GM12864 (cell line): ENCODE data around the gene AGRP.
A peak's percentile ranks its signal among the peaks of the same experiment; 100 is the strongest.

Experiments used
- DNase-seq: peaks from one replicate; pipeline ENCODE4 v3.0.0-alpha.2; 2011; ENCODE audit warnings: low read depth
- H3K4me3 ChIP-seq: 2 replicates; pipeline ENCODE4 v1.5.1; 2011; ENCODE audit warnings: mild to moderate bottlenecking, low read depth, low read length, control low read depth
- TF ChIP-seq, protein P1 (sequence below): IDR thresholded peaks from 2 replicates; pipeline ENCODE4 v1.5.1; 2011; ENCODE audit warnings: low read depth, mild to moderate bottlenecking, moderate library complexity, low read length, control low read depth, inconsistent platforms; ENCODE audit errors: missing control alignments

Gene AGRP

DNA sequence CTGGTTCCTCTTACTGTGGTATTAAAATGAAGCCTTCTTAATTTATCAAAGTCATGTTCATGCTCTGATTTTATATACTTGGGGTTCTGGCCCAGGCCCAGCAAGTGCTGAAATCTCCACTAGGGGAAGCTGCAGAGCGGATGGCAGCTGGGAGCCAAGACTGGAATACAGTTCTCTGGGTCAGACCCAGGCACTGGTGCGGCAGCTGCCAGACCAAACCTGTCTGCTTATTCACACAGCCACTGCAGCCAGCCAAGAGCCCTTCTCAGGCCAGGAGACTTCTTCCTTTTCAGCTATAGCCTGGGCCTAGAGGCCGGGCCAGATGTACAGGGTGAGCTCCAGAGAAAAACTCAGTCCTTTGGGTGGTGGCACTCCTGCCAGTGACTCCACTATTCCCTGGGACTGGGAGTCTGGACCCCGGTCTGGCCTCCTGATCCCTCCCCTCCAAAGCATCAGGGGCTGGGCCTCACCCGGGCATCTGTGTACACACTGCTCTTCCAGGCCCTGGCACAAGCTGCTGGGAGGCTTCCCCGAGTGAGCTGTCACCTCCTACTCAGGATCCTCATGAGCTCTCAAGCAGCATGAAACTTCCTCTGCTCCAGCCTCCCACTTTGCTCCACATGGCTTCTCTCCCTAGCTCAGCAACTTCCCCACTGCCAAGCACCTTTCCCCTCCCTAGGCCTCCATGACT is 26.8 kb downstream of the AGRP start:
- no peak for DNase-seq
- H3K4me3 ChIP-seq: no peak overlapping the region
- TF ChIP-seq, protein P1, sequence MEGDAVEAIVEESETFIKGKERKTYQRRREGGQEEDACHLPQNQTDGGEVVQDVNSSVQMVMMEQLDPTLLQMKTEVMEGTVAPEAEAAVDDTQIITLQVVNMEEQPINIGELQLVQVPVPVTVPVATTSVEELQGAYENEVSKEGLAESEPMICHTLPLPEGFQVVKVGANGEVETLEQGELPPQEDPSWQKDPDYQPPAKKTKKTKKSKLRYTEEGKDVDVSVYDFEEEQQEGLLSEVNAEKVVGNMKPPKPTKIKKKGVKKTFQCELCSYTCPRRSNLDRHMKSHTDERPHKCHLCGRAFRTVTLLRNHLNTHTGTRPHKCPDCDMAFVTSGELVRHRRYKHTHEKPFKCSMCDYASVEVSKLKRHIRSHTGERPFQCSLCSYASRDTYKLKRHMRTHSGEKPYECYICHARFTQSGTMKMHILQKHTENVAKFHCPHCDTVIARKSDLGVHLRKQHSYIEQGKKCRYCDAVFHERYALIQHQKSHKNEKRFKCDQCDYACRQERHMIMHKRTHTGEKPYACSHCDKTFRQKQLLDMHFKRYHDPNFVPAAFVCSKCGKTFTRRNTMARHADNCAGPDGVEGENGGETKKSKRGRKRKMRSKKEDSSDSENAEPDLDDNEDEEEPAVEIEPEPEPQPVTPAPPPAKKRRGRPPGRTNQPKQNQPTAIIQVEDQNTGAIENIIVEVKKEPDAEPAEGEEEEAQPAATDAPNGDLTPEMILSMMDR: peak; percentile 30

DNA sequence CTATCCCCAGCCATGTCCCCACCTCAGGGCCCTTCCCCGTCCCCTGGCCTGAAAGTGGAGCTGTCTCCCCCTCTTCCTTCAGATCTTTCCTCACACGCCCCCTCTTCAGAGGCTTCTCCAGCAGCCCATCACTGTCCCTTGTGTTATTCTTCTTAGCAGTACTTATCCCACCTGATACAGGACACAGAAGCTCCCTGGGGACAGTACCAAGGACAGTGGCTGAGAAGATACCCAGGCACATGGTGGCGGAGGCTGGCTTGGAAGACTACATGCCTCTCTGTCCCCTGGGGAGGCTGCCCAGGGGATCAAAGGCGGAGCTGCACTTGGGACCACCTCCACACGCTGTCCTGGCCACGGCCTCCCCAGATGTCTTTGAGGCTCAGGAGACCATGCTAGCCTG is 28.5 kb downstream of the AGRP start:
- no peak for DNase-seq
- H3K4me3 ChIP-seq: no peak overlapping the region
- TF ChIP-seq, protein P1: no peak

DNA sequence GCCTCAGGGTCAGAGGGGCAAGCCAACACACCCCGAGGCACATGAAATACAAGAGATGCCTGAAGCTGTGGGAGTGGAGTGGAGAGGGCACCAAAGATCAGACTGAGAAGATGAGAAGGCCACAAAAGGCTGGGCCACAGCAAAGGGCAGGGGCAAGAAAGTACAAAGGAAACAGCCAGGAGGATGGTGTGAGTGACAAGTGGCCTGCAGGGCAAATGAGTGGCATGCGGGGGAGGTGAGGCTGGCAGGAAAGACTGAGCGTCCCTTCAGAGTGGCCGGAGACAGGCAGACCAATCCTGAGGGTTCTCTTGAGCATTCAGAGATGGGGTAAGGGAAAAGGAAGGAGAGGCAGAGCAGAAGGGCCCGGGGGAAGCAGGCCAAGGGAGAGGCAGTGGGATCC is 29.2 kb downstream of the AGRP start:
- no peak for DNase-seq
- TF ChIP-seq, protein P1: no peak
- no peak overlapping the region for H3K4me3 ChIP-seq

DNA sequence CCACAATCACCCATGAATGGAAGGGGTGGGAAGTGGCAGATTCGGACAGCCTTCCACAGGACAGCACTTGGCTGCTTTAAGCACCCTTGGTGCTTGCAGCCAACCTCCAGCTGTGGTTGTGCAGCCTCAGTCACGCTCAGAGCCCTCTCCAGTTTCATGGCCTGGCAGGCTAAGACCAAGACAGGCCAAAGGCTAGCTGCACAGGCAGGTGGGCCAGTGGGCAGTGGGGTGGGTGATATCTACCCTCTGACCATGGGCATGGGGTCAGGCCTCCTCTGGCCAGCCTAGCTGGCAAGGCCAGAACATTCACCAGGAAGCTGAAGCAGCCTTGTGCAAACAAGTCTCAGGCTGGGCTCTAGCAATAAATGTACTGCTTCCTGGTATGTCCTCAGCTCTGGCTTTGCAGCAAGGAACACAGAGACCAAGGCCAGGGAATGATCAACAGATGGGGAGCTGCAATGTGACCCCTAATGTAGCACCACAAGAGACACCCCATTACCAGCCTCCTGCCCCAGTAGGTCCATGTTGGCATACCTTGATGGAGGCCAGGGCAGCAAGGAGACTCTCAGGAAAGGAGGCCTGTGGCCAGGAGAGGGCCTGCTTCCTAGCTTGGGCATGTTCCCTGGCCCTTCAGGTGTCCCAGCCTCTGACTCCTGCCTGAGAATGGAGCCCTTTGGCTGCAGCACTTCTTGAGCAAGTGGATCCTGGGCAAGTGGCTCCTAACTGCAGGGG is 31.5 kb downstream of the AGRP start:
- DNase-seq: no peak
- TF ChIP-seq, protein P1: no peak

DNA sequence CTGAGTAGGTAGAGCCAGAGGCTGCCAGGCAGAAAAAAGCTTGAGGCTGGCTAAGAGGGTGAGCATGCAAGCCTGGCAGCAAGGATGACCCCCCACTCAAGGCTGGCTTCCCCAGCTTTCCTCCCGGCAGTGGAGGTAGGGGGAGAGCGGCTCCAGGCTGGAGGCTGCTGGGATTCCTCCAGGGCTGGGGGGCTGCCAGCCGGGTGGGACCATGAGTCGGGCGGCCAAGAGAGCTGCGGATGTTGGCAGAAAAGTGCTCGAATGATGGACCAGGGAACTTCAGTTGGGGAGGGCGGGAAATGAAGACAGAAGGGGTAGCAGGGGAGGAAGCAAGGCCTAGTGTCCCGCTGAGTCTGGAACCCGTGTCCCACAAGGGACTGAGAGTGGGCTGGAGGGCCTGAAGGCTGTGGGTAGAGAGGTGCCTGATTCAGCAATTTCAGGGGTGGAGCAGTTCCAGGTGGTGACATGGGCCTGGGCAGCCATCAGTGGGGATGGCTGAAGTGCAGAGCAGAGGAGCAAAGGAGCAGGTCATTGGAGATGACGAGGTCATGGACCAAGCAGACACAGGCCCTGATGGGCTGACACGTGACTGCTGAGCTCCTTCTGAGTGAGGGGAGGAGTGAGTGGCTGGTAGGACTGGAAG is 32.2 kb downstream of the AGRP start:
- DNase-seq: no peak
- H3K4me3 ChIP-seq: no peak overlapping the region
- TF ChIP-seq, protein P1: no peak

More for the DNA sequence above, 31.5 kb downstream of the AGRP start:
- H3K4me3 ChIP-seq: no peak overlapping the region

DNA sequence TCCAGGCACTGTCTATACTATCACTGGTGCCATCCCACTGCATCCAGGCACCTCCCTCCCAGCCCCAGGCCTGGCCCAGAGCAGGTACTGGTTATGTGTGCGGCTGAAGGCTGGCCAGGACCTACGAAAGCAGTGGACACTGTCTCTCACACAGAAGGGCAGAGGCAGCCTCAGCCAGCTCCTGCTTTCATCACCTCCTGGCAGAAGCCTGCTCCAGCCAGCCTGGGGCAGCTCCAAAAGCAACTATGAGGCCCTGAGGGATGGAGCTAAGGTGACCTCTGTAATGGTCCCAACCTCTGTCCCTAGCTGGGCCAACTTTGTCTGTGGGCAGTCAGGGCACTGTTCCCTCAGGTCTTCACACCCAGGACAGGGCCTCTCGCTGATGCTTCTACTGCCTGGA is 33.6 kb downstream of the AGRP start:
- TF ChIP-seq, protein P1: no peak
- no peak overlapping the region for H3K4me3 ChIP-seq
- no peak for DNase-seq
